Erythroblast (primary cell): ENCODE measurements around the gene ZFPM1.

ENCODE experiments used
- DNase-seq, 2 experiments: peaks; one replicate each; lab custom pipeline; 2025; lab: John Stamatoyannopoulos, UW
- GATA1 ChIP-seq: IDR thresholded peaks from 2 replicates; pipeline ENCODE4 v1.6.1; 2011; ENCODE audit warnings: low read depth, mild to moderate bottlenecking, control low read depth, low read length, moderate library complexity
- POLR2A ChIP-seq: IDR thresholded peaks from 2 replicates; pipeline ENCODE4 v1.6.1; 2011; ENCODE audit warnings: mild to moderate bottlenecking, low read length

Gene ZFPM1

DNA sequence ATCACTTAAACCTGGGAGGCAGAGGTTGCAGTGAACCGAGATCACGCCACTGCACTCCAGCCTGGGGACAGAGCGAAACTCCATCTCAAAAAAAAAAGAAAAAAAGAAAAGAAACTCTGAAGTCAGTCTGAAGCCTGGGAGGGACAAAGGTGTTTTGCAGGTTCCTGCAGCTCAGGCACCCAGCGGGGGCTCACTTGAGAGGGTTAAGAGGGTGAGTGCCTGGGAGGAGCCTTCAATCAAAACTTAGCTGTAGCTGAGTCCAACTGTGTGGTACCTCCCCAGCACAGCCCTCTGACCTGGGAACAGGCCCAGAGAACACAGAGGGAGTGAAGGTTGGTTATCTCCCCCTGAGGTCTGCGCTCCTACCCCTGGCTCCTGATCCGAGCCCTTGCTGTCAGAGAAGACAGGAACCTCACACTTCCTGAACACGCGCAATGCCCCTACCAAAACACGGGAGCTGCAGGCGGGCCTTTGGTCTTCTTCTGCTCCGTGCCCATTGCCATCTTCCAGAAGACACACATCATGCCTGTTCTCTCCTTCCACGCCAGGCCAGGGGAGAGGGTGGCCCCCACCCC lies 96.7 kb downstream of the ZFPM1 start:
- no peak for TF ChIP-seq GATA1
- no peak for TF ChIP-seq POLR2A

DNA sequence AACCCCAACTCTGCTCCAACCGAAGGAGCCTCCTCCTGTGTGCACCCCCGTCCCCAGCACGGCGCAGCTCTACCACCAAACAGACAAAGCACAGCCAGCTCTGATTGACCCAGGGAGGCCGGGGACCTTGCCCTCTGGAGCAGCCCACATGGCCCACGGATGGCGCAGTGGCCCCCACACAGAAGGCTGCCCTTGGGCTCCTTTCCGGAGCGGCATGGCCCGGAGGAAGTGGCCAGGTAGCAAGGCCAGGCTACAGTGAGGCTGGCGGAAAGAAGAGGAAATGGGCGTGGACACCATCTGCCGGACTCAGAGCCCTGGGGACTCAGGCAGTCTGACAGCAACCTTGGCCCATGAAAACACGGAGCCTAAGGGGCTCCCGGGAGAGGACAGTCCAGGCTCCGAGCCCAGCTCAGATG lies 97.2 kb downstream of the ZFPM1 start:
- DNase-seq: no peak
- no peak for TF ChIP-seq GATA1
- no peak for TF ChIP-seq POLR2A

More for the DNA sequence above, 96.7 kb downstream of the ZFPM1 start:
- no peak for DNase-seq

DNA sequence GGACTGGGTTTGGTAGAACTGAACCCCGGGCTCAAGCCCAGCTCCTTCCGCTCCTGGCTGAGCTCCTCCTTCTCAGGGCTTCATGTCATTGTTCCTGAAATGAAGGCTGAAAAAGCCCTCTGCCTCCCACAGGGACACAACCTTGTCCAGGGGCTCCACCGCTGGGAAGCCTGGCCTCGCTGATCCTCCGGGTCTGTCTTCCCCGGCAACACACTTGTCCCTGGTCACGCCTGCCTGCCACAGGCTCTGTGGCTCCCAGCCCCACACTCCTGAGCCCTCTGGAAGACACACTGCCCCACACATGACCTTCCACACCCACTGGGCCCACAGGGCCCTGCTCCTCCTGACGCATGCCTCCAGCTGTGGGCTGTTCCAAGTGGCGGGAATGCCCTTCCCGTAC lies 99.1 kb downstream of the ZFPM1 start:
- TF ChIP-seq GATA1: no peak
- TF ChIP-seq POLR2A: no peak
- no peak for DNase-seq

DNA sequence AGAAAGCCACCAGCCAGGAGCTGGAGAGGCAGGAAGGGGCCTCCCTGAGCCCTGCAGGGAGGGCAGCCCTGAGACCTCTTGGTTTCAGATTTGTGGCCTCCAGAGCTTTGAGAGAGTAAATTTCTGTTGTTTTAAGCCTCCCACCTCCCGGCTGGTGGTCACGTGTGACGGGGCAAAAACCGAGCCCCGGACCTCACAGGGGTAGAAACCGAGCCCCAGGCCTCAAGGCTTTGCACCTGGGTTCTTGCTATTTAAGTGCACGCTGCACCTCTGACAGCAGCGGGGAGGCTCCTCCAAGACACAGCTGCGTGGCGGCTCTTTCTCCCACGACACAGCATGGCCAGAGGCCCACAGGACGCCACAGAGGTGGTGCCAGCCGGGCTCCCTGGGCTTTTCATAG lies 99.7 kb downstream of the ZFPM1 start:
- no peak for DNase-seq
- TF ChIP-seq GATA1 (no peak), POLR2A (no peak)

DNA sequence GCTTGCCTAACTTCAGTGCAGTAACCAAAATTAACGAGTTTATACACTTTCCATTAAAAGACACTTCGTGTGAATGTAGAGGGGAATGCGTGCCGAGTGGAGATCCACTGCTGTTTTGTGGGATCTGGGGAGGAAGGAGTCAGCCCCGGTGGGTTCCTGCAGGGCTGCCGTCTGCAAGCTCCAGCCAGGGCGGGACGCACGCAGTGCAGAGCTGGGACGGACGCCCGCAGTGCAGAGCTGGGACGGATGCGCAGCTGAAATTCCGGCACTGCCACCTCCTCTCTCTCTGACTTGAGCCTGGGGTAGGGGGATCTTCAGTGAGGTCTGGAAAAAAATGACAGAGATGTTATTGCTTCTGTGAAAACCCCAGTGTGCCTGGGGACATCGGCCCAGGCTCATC lies 100.7 kb downstream of the ZFPM1 start:
- TF ChIP-seq POLR2A (no peak), GATA1 (no peak)
- DNase-seq: no peak

DNA sequence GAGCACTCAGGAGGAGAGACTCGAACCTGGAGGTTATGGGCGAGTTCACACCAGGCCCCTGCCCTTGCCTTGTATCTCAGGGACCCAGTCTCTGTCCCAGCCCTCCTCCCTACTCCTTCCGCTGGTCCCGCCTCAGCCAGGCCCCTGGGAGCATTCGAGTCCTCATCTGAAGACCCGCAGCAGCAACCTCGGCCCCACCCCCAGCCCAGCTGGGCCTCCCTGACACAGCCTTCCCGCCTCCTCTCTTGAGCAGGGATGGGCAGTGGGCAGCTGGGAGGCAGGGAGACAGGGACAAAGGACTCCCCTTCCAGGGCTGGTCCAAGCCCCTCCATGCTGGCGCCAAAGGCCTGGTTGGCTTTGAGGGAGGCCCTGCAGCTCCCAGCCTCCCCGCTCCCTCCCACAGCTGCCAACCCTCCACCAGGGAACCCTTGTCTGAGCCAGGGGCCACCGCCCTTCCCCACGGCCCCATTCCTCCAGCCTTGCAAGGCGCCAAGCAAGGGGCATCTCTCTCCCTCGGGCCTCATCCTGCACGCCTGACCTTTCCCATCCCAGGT lies 101.7 kb downstream of the ZFPM1 start:
- DNase-seq: no peak
- TF ChIP-seq GATA1 (no peak), POLR2A (no peak)

DNA sequence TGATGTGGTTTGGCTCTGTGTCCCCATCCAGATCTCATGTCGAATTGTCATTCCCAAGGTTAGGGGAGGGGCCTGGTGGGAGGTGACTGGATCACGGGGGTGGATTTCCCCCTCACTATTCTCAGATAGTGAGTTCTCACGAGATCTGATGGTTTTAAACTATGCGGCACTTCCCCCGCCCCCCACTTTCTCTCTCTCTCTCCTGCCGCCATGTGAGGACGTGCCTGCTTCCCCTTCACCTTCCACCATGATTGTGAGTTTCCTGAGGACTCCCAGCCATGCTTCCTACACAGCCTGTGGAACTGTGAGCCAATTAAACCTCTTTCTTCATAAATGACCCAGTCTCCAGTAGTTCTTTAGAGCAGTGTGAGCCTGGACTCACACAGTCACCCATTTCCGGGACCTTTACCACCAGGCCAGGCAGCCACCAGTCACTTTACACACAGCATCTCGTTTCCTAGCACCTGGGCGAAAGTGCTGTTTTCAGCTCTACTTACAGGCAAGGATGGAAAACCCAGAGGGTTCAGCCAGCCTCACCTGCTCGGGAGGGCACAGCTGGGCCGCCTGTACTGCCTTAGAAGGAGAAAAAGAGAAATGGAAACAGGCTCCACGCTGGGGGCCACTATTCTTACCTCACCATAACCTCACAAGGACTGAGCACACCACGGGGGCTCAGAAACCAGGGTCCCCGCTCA lies 103.4 kb downstream of the ZFPM1 start:
- TF ChIP-seq GATA1: no peak
- no peak for TF ChIP-seq POLR2A
- no peak for DNase-seq

DNA sequence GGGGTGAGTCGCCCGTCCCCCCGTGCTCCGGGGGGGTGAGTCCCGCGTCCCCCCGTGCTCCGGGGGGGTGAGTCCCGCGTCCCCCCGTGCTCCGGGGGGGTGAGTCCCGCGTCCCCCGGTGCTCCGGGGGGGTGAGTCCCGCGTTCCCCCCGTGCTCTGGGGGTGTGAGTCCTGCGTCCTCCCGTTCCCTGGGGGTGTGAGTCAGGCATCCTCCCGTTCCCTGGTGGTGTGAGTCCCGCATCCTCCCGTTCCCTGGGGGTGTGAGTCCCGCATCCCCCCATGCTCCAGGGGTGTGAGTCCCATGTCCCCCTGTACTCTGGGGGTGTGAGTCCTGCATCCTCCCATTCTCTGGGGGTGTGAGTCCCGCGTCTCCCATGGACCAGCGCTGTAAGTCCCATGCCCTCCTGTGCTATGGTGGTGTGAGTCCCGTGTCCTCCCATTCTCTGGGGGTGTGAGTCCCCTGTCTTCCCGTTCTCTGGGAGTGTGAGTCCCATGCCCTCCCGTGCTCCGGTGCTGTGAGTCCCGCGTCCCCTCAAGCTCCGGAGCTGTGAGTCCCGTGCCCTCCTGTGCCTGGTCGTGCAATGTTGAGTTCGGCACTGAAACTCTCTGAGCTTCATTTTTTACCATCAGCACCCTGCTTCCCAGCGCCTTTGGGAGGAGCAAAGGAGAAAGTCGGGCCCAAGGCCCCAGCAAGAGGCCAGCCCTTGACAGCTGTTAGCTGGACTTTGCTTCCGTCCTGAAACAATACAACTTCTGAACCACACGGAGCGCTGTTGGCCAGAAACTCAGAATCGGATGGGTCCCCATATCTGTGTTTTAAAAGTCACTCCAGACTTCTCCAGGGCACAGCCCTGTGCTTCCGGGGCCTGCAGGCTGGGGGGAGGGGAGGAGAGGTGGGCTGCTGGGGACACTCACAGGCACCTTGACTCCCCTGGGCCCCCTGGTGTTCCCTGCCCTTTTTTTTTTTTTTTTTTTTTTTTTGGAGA lies 105.7 kb downstream of the ZFPM1 start:
- peak; percentile 70 to 72 for DNase-seq
- TF ChIP-seq POLR2A (no peak), GATA1 (no peak)

DNA sequence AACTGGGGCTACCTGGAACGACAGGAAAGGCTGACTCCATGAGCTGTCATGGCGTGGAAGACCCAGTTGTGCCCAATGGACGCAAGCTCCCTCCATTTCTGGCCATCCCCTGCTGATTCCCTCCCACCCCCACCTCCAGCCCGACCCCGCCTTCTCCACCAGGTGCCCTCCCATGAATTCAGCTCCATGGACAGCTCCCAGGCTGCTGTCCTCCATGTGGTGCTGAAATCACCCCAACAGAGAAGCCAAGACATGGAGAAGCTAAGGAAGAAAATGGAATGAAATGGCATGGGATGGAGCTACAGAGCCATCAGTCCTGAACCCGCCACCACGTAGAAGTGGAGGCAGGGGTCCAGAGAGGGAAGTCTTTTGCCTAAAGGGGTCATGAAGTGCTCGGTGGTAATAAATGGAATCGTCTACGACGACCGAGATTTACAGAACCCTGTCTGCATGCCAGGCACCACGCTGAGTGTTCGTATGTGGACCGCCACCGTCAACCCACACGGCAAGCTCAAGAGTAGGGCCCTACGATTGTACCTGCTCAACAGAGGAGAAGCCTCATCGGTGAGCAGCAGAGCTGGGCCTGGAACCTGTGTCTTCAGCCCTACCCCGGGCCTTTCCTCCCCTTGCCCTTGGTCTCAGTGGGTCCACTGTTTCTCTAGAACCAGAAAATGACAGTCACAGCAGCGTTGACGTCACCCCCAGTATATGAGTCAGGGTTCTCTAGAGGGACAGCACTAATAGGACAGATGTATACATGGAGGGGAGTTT lies 107.8 kb downstream of the ZFPM1 start:
- peak; percentile 24 to 39 for DNase-seq
- TF ChIP-seq POLR2A (no peak), GATA1 (no peak)

DNA sequence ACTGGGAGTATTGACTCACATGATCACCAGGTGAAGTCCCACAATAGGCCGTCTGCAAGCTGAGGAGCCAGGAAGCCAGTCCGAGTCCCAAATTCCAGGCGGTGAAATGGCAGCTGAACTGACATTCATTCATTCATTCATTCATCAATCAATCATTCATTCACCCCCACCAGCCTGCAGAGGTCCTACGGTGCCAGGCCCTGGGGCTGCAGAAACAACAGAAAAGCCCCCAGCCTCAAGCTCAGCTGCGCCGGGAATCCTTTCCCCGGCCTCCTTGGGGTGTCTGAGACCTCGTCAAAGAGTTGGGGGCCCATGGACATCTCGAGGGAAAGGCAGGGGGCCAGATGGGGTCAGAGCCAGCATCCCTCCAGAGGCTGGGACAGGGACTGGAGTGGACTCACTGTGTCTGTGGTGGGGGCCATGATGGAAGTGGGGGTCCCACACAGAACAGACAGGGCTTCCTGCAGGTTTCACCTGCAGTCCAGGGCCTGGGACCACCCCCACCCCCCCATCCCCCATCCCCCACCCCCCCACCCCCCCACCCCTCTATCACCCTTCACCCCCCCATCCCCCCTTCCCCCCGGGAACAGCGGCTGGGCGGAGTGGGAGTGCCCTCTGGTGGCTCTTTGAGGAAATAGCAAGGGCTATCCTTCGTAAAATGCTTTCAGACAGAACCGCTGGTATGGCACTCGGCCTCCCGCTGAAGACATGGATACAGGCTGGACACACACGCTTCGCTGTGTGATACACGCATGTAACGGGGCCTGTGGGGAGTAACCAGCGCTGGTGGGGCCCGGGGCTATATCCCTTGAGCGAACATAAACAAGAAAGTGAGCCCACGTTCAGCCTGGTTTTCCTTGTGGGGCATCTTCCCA lies 108.6 kb downstream of the ZFPM1 start:
- DNase-seq: peak; percentile 54 to 67
- no peak for TF ChIP-seq POLR2A
- no peak for TF ChIP-seq GATA1

DNA sequence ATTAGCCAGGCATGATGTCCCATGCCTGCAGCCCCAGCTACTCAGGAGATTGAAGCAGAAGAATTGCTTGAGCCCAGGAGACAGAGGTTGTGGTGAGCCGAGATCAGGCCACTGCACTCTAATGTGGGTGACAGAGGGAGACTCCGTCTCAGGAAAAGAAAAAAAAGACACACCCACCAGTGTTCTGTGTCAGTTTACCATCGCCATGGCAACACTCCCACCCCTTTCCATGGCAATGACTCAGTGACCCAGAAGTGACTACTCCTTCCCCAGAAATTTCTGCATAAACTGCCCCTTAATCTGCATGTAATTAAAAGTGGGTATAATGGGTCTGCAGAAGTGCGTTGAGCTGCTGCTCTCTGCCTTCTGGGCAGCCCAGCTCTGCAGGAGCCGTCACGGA lies 113.1 kb downstream of the ZFPM1 start:
- TF ChIP-seq POLR2A: no peak
- no peak for DNase-seq

DNA sequence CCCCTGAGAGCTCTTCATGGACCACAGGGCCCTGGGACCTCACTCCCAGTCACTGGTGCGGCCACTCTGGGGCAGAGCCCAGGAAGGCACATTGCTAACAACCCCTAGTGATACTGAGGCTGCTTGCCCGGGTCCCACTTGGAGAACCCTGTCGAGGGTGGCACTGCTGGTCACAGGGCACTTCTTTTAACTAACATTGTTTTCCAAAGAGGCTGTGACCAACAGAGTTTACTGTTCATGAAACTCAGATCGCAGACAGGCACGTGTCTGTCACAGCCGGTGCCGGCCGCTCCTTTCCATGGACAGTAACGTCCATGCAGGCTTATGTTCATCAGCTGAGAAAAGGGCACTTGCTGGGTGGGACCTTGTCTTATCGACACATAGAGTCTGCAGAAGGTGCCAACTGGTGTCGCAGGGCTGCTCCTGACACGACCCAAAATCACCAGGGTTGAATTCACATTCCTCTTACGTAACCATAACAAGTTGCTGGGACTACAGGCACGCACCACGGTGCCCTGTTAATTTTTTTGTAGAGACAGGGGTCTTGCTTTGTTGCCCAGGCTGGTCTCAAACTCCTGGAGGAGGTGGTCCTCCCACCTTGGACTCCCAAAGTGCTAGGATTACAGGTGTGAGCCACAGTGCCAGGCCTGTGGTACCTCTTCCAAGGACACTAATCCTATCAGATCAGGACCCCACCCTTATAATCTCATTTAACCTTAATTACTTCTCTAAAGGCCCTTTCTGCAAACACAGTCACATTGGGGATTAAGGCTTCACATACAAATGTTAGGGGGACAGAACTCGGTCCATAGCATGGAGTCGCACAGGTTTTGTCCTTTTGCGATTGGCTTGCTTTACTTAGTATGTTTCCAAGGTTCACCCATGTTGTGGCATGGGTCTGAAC lies 115.9 kb downstream of the ZFPM1 start:
- DNase-seq: no peak
- TF ChIP-seq GATA1: no peak
- no peak for TF ChIP-seq POLR2A
